Naive B cell (primary cell): Measurements from ENCODE around the gene ROPN1L. TPM values are rescaled to one million over a fixed set of nuclear protein-coding genes. Genes with fewer than 3 reads are reported as not detected.
"Not testable (repeated sequence)": the region's sequence is repeated elsewhere in the genome, so short reads cannot be mapped to it uniquely, and the experiment has no call there.

Source experiments
- ATAC-seq, 2 donors: fragments of 150-1000 bp; cut with Tn5 transposase; 2 replicates each; pipeline ENCODE4 v1.10.0; 2021; ENCODE audit warnings: low read depth in 2 of 2, mild to moderate bottlenecking in 2 of 2, moderate library complexity in 2 of 2
- DNase-seq: peaks from one replicate; pipeline ENCODE4 v3.0.0; 2022
- H3K27ac Mint-ChIP-seq, 6 donors: one replicate each; pipeline ENCODE4 v1.8.0; 2020 to 2022; ENCODE audit warnings: mild to moderate bottlenecking in 6 of 6, mixed read lengths in 6 of 6, moderate library complexity in 5 of 6, inconsistent platforms in 2 of 6
- H3K27me3 Mint-ChIP-seq, 3 donors: one replicate each; pipeline ENCODE4 v1.8.0; 2021 to 2022; ENCODE audit warnings: mixed read lengths in 3 of 3, mild to moderate bottlenecking in 1 of 3
- H3K36me3 Mint-ChIP-seq, 2 donors: one replicate each; pipeline ENCODE4 v1.8.0; 2020 to 2022; ENCODE audit warnings: mixed read lengths in 2 of 2, inconsistent platforms in 1 of 2, mild to moderate bottlenecking in 1 of 2
- H3K4me1 Mint-ChIP-seq, 3 donors: one replicate each; pipeline ENCODE4 v1.8.0; 2020 to 2022; ENCODE audit warnings: mixed read lengths in 3 of 3, inconsistent platforms in 1 of 3, mild to moderate bottlenecking in 1 of 3, moderate library complexity in 1 of 3
- H3K4me3 Mint-ChIP-seq, 8 donors: one replicate each; pipeline ENCODE4 v1.8.0; 2020 to 2022; ENCODE audit warnings: mild to moderate bottlenecking in 8 of 8, mixed read lengths in 8 of 8, moderate library complexity in 8 of 8, inconsistent platforms in 2 of 8
- H3K9me3 Mint-ChIP-seq, 7 donors: one replicate each; pipeline ENCODE4 v1.8.0; 2020 to 2022; ENCODE audit warnings: mixed read lengths in 7 of 7, mild to moderate bottlenecking in 5 of 7, inconsistent platforms in 2 of 7, moderate library complexity in 1 of 7
- polyA plus RNA-seq, 6 donors: library from polyadenylated mRNA; unstranded; fragments of 300-500 nt; fragmentation: Illumina TruSeq; gene quantifications; one replicate each; pipeline ENCODE4 v1.2.3, GENCODE V29; 2021; ENCODE audit warnings: low read depth in 6 of 6

Gene ROPN1L
- polyA plus RNA-seq, 6 donors from 2014 or later: 0.58 to 0.70 TPM; not detected in 4

- no peak for DNase-seq
- peaks cover 0 to 17% (median 14%) of the 10 kb centered on the region in 7 donors for H3K9me3 Mint-ChIP-seq
- H3K4me1 Mint-ChIP-seq: peaks cover 18 to 36% (median 33%) of the 10 kb centered on the region in 3 donors
- peaks cover 11 to 12% of the 10 kb centered on the region in 2 donors for H3K36me3 Mint-ChIP-seq
- no peak overlapping the region for H3K27ac Mint-ChIP-seq
- ATAC-seq: no peak
- no peaks in the 10 kb centered on the region for H3K27me3 Mint-ChIP-seq
- peak overlapping the region in 1 of 8 donors; percentile 54 for H3K4me3 Mint-ChIP-seq
Measured at GRCh38 chr5:10493884-10494283, 52.2 kb downstream of the ROPN1L start.

- DNase-seq, ATAC-seq, H3K27ac Mint-ChIP-seq, H3K27me3 Mint-ChIP-seq: not testable (repeated sequence)
- peaks cover 11 to 12% of the 10 kb centered on the region in 2 donors for H3K36me3 Mint-ChIP-seq
- H3K9me3 Mint-ChIP-seq: peaks cover 0 to 17% (median 14%) of the 10 kb centered on the region in 7 donors
- peak overlapping the region in 1 of 8 donors; percentile 69 for H3K4me3 Mint-ChIP-seq
- H3K4me1 Mint-ChIP-seq: peaks cover 14 to 30% (median 29%) of the 10 kb centered on the region in 3 donors
Measured at GRCh38 chr5:10494497-10494896, 52.8 kb downstream of the ROPN1L start.

- ATAC-seq: no peak
- no peak overlapping the region for H3K4me3 Mint-ChIP-seq
- no peaks in the 10 kb centered on the region for H3K27me3 Mint-ChIP-seq
- peaks cover 11 to 12% of the 10 kb centered on the region in 2 donors for H3K36me3 Mint-ChIP-seq
- no peak overlapping the region for H3K27ac Mint-ChIP-seq
- H3K4me1 Mint-ChIP-seq: peaks cover 3 to 12% (median 9%) of the 10 kb centered on the region in 3 donors
- no peak for DNase-seq
- peaks cover 0 to 17% (median 14%) of the 10 kb centered on the region in 7 donors for H3K9me3 Mint-ChIP-seq
Measured at GRCh38 chr5:10497554-10497953, 55.9 kb downstream of the ROPN1L start.

DNA sequence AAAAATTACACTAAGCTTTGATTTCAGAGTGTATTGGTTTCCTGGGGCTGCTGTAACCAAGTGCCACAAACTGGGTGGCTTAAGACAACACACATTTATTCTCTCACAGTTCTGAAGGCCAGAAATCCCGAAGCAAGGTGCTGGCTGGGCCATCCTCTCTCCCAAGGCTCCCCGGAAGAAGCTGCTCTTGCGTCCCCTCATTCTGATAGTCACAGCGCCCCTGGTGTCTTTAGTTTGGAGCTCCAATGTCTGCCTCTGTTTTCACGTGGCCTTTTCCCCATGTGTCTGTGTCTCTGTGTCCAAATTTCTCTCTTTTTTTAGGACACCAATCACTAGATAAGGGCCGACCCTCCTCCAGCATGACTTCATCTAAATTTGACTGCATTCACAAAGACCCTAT is 56.7 kb downstream of the ROPN1L start:
- peaks cover 3 to 7% (median 6%) of the 10 kb centered on the region in 3 donors for H3K4me1 Mint-ChIP-seq

GRCh38 chr5:10499066-10499465 is 57.4 kb downstream of the ROPN1L start:
- peaks cover 10% of the 10 kb centered on the region in 2 donors for H3K36me3 Mint-ChIP-seq
- peaks cover 0 to 3% (median 2%) of the 10 kb centered on the region in 3 donors for H3K4me1 Mint-ChIP-seq
- no peaks in the 10 kb centered on the region for H3K27me3 Mint-ChIP-seq
- H3K27ac Mint-ChIP-seq: peak overlapping the region in 1 of 6 donors; percentile 41
- DNase-seq (no peak), ATAC-seq (no peak)
- no peak overlapping the region for H3K4me3 Mint-ChIP-seq
- H3K9me3 Mint-ChIP-seq: peaks cover 0 to 13% (median 11%) of the 10 kb centered on the region in 7 donors

More for the DNA sequence above, 56.7 kb downstream of the ROPN1L start:
- Mint-ChIP-seq H3K27me3 (no peaks in the 10 kb centered on the region), H3K27ac (no peak overlapping the region), H3K9me3 (peaks cover 0 to 17% (median 14%) of the 10 kb centered on the region in 7 donors), H3K36me3 (peaks cover 11 to 12% of the 10 kb centered on the region in 2 donors), H3K4me3 (no peak overlapping the region)
- DNase-seq: no peak
- ATAC-seq: no peak

DNA sequence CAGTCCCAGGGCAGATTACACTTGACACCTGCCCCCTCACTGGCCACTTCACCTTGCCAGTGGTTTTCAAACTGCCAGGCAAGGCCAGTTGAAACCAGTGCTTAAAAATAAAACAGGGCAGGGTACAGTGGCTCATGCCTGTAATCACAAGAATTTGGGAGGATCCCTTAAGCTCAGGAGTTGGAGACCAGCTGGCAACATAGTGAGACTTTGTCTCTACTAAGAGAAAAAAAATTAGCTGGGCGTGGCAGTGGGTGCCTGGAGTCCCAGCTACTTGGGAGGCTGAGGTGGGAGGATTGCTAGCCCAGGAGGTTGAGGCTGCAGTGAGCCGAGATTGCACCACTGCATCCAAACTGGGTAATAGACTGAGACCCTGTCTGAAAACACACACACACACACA is 58.1 kb downstream of the ROPN1L start:
- H3K27me3 Mint-ChIP-seq: no peaks in the 10 kb centered on the region
- no peak overlapping the region for H3K4me3 Mint-ChIP-seq
- H3K36me3 Mint-ChIP-seq: peaks cover 4 to 5% of the 10 kb centered on the region in 2 donors
- peak overlapping the region in 1 of 6 donors; percentile 24 for H3K27ac Mint-ChIP-seq
- H3K4me1 Mint-ChIP-seq: peaks cover under 1 to 3% (median 3%) of the 10 kb centered on the region in 3 donors
- ATAC-seq: no peak
- no peak for DNase-seq
- peaks cover 0 to 8% (median 4%) of the 10 kb centered on the region in 7 donors for H3K9me3 Mint-ChIP-seq

DNA sequence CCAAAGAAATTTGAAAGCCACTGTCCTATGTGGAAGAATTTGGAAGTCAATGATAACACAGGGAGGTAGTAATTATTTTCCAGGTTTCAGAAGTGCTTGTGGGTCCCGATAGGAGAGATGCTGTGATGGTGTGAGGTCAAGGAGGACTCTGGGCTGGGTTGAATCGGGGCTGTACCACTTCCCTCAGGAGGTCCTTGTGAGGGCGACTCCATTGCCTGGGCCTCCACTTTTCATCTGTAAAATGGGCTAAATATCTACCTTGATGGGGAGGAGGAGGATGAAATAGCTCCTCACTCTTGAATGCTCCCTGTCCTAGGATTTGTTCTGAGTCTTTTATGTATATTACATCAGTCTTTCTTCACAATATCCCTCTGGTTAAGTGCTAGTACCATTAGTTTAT is 59.0 kb downstream of the ROPN1L start:
- no peaks in the 10 kb centered on the region for H3K27me3 Mint-ChIP-seq
- H3K36me3 Mint-ChIP-seq: no peaks in the 10 kb centered on the region
- H3K27ac Mint-ChIP-seq: peak overlapping the region in 1 of 6 donors; percentile 22
- peaks cover 0 to 5% (median 0%) of the 10 kb centered on the region in 7 donors for H3K9me3 Mint-ChIP-seq
- DNase-seq: no peak
- ATAC-seq: no peak
- H3K4me1 Mint-ChIP-seq: peaks cover 9 to 11% (median 10%) of the 10 kb centered on the region in 3 donors
- no peak overlapping the region for H3K4me3 Mint-ChIP-seq

- ATAC-seq (no peak), DNase-seq (no peak)
- Mint-ChIP-seq H3K36me3 (no peaks in the 10 kb centered on the region), H3K4me3 (no peak overlapping the region), H3K27me3 (no peaks in the 10 kb centered on the region), H3K27ac (peak overlapping the region in 1 of 6 donors; percentile 20), H3K4me1 (peaks cover 15 to 21% (median 18%) of the 10 kb centered on the region in 3 donors), H3K9me3 (peaks cover 0 to 2% (median 0%) of the 10 kb centered on the region in 7 donors)
Measured at GRCh38 chr5:10501554-10502075, 59.9 kb downstream of the ROPN1L start.

DNA sequence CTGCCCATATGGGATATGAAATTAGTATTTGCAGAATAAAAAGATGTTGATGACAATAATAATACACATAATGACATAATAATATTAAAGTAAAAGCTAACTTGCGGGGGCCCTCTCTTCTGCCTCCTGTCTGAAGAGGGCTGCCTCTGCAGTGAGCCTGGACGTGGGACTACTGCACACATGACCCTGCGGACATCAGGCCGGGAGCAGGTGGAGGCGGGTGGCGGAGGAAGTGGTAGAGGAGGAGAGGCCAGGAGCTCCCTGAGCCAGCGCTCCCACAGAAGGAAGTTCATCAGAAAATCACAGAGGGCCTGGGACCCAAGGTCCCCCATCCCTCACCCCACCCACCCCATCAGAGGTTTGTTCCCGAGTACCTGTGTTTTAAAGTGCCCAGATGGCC is 60.5 kb downstream of the ROPN1L start:
- peaks cover 0 to 2% (median 0%) of the 10 kb centered on the region in 7 donors for H3K9me3 Mint-ChIP-seq
- DNase-seq: no peak
- H3K4me3 Mint-ChIP-seq: no peak overlapping the region
- H3K36me3 Mint-ChIP-seq: no peaks in the 10 kb centered on the region
- H3K27me3 Mint-ChIP-seq: no peaks in the 10 kb centered on the region
- peaks cover 15 to 21% (median 18%) of the 10 kb centered on the region in 3 donors for H3K4me1 Mint-ChIP-seq
- no peak for ATAC-seq
- peak overlapping the region in 1 of 6 donors; percentile 26 for H3K27ac Mint-ChIP-seq

DNA sequence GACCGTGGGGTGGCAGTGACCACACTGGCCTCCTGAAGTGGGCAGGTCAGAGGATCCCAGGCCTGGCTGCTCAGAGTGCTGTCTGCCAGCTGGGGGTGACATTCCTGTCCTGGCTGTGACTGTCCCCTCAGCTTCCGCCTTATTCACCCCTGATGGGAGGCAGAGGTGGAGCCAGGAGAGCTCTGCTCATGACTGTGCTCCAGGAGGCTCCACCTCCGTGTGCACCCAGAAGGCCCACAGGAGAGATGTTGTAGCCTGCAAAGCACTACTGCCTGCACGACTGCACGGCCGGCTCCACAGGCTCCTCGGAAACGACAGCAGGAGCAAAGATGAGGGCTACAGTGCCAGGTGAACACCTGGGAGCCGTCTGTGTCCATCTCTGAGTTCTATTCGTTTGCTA is 60.9 kb downstream of the ROPN1L start:
- no peak overlapping the region for H3K27ac Mint-ChIP-seq
- H3K4me3 Mint-ChIP-seq: no peak overlapping the region
- H3K36me3 Mint-ChIP-seq: no peaks in the 10 kb centered on the region
- H3K27me3 Mint-ChIP-seq: no peaks in the 10 kb centered on the region
- peaks cover 15 to 21% (median 15%) of the 10 kb centered on the region in 3 donors for H3K4me1 Mint-ChIP-seq
- ATAC-seq (no peak), DNase-seq (no peak)
- H3K9me3 Mint-ChIP-seq: peaks cover 0 to 2% (median 0%) of the 10 kb centered on the region in 7 donors

DNA sequence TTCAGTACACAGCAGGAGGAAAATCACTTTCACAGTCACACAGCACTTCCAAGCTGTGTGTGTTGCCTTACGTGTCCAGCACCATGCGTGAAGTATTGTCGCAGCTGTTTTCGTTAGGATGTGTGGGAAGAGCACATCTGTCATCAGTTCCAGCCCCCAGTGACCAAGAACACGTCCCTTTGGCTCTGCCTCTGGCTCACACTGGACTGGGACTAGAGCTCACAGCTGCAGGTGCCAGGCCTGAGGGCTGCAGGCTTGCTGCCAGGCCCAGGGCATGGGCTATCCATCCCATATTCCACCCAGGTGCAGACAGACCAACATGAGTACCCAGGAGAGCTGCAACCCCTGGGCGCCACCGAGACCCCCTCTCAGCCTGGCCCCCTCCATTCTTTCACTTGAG is 61.6 kb downstream of the ROPN1L start:
- no peaks in the 10 kb centered on the region for H3K36me3 Mint-ChIP-seq
- DNase-seq: no peak
- no peaks in the 10 kb centered on the region for H3K27me3 Mint-ChIP-seq
- H3K27ac Mint-ChIP-seq: peak overlapping the region in 1 of 6 donors; percentile 29
- no peak overlapping the region for H3K4me3 Mint-ChIP-seq
- peaks cover 15 to 21% (median 15%) of the 10 kb centered on the region in 3 donors for H3K4me1 Mint-ChIP-seq
- no peak for ATAC-seq
- peaks cover 0 to 2% (median 0%) of the 10 kb centered on the region in 7 donors for H3K9me3 Mint-ChIP-seq

DNA sequence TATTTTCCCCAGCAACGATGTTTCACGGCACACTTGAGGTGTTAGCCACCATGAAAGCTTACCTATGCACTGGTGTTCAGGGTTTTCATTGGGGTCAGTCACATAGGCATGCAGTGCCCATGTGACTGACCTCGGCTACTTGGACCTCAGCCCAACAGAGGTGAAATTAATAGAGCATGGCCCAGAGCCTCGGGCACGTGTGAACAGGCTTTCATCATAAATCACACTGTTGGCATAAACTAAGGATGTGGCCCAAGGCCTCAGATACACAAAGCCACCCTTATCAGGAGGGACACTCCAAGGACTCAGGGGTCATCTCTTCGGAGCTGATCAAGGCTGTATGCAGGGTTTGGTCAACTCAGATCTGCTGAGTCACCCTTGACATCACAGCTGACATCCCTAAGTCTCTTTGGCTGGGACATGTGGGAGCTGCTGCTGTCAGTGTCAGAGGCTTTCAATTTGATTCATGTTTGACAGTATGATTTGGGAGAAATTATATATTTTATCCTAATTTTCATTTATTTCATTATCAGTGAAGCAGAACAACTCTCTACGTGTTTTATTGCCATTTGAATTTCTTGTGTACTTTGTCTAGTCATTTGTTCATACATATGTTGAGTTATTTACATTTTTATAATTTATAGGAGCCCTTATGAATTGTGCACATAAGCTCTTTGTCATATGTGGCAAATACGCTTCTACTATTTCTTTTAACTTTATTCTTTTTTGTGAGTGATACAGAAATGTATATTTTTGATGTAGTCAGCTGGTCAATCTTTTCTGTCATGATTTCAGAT is 62.5 kb downstream of the ROPN1L start:
- no peak for DNase-seq
- H3K27me3 Mint-ChIP-seq: no peaks in the 10 kb centered on the region
- peaks cover 22 to 23% (median 23%) of the 10 kb centered on the region in 3 donors for H3K4me1 Mint-ChIP-seq
- no peaks in the 10 kb centered on the region for H3K36me3 Mint-ChIP-seq
- H3K4me3 Mint-ChIP-seq: no peak overlapping the region
- no peak overlapping the region for H3K27ac Mint-ChIP-seq
- peaks cover 0 to 2% (median 0%) of the 10 kb centered on the region in 7 donors for H3K9me3 Mint-ChIP-seq
- ATAC-seq: no peak

DNA sequence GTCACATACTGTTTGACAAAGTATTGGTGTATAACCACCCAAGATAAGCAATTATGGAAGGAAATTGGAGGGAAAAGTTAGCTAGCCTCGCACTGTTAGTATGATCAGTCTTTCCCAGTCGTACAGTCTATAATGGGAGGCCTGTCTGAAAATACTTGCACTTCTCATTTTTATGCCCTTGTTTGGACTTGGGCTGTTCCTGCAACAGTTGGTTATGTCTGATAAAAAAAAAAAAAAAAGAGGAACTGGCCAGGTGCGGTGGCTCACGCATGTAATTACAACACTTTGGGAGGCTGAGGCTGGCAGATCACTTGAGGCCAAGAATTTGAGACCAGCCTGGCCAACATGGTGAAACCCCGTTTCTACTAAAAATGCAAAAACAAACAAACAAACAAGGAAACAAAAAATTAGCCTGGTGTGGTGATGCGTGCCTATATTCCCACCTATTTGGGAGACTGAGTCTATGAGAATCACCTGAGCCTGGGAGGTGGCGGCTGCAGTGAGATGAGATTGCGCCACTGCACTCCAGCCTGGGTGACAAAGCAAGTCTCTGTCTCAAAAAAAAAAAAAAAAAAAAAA is 63.9 kb downstream of the ROPN1L start:
- Mint-ChIP-seq H3K4me1 (peaks cover 23 to 27% (median 23%) of the 10 kb centered on the region in 3 donors), H3K4me3 (peak overlapping the region; percentile 3 to 82 (median 24)), H3K36me3 (no peaks in the 10 kb centered on the region), H3K9me3 (peaks cover 0 to 2% (median 0%) of the 10 kb centered on the region in 7 donors), H3K27me3 (no peaks in the 10 kb centered on the region), H3K27ac (peak overlapping the region; percentile 37 to 96 (median 84))
- DNase-seq (peak; percentile 69), ATAC-seq (peak; percentile 98 to 99)
